ENCODE results near the gene CD69. TPM values are rescaled to one million over a fixed set of nuclear protein-coding genes. Genes with fewer than 3 reads are reported as not detected.

CD69 gene
- total and polyA plus RNA-seq, 4 donors: 1.3 to 2.7 (median 1.7) TPM

DNA sequence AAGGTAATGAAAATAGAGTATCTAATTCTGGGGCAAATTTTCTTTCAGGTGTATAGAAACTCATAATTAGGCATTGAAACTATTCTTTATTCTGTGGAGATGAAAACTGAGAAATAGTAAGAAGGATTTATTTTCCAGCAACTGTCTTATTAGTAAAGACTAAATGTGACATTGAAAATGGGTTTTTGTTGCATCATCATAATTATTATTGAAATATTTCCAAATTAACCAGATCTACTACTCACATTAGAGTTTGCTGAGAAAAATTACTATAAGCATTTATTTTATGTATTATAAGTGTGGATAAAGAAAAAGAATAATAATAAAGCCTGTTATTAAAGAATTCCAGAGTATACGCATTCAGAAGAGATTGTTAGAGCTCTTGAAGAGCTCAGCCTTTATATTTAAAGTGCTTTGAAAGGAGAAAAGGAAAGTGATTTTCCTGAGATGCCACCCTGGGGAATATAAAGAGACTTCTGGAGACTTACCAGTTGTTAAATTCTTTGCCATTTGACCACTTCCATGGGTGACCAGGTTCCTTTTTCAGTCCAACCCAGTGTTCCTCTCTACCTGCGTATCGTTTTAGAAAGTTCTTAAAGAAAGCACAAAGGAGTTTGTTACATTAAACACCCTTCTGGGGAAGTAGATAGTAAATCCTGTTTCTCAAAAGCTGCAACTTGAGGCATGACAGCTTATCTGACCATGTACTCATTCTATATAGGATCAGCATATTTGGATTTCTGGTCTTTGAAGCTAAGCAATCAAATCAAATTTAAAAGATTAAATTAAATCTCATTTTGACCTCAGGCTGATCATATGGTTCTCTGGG lies 6.4 kb downstream of the CD69 start:
- H3K27ac ChIP-seq (ENCODE audit: low read depth in 1 of 2, low read length in 2 of 2): no peak overlapping the region
- WGBS: 79% methylated on average over 3 of the region's 3 CpGs
- no peak overlapping the region for H3K9ac ChIP-seq (ENCODE audit: low read depth in 1 of 2, low read length in 2 of 2)
- no peak for DNase-seq (ENCODE audit: low spot score)
- no peak for TF ChIP-seq TAF1 (conservative IDR thresholded peaks at IDR 0.05)
- no peak for TF ChIP-seq YY1 (IDR thresholded peaks at IDR 0.05)
- TF ChIP-seq, protein P1, sequence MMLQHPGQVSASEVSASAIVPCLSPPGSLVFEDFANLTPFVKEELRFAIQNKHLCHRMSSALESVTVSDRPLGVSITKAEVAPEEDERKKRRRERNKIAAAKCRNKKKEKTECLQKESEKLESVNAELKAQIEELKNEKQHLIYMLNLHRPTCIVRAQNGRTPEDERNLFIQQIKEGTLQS (IDR thresholded peaks at IDR 0.05): no peak
- TF ChIP-seq GABPA (IDR thresholded peaks at IDR 0.05 in 1 of 2, conservative IDR thresholded peaks at IDR 0.05 in 1 of 2): no peak
- TF ChIP-seq RAD21 (IDR thresholded peaks at IDR 0.05): no peak
- no peak for TF ChIP-seq RXRA (IDR thresholded peaks at IDR 0.05)
- TF ChIP-seq FOXA1 (IDR thresholded peaks at IDR 0.05): no peak
- no peak for TF ChIP-seq HNF4G (IDR thresholded peaks at IDR 0.05)
- no peak for TF ChIP-seq SP1 (IDR thresholded peaks at IDR 0.05)
- no peak for TF ChIP-seq HNF4A (conservative IDR thresholded peaks at IDR 0.05)
- TF ChIP-seq, protein P2, sequence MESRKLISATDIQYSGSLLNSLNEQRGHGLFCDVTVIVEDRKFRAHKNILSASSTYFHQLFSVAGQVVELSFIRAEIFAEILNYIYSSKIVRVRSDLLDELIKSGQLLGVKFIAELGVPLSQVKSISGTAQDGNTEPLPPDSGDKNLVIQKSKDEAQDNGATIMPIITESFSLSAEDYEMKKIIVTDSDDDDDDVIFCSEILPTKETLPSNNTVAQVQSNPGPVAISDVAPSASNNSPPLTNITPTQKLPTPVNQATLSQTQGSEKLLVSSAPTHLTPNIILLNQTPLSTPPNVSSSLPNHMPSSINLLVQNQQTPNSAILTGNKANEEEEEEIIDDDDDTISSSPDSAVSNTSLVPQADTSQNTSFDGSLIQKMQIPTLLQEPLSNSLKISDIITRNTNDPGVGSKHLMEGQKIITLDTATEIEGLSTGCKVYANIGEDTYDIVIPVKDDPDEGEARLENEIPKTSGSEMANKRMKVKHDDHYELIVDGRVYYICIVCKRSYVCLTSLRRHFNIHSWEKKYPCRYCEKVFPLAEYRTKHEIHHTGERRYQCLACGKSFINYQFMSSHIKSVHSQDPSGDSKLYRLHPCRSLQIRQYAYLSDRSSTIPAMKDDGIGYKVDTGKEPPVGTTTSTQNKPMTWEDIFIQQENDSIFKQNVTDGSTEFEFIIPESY (IDR thresholded peaks at IDR 0.05): no peak
- TF ChIP-seq, protein P3, sequence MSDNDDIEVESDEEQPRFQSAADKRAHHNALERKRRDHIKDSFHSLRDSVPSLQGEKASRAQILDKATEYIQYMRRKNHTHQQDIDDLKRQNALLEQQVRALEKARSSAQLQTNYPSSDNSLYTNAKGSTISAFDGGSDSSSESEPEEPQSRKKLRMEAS (IDR thresholded peaks at IDR 0.05): no peak
- TF ChIP-seq, protein P4, sequence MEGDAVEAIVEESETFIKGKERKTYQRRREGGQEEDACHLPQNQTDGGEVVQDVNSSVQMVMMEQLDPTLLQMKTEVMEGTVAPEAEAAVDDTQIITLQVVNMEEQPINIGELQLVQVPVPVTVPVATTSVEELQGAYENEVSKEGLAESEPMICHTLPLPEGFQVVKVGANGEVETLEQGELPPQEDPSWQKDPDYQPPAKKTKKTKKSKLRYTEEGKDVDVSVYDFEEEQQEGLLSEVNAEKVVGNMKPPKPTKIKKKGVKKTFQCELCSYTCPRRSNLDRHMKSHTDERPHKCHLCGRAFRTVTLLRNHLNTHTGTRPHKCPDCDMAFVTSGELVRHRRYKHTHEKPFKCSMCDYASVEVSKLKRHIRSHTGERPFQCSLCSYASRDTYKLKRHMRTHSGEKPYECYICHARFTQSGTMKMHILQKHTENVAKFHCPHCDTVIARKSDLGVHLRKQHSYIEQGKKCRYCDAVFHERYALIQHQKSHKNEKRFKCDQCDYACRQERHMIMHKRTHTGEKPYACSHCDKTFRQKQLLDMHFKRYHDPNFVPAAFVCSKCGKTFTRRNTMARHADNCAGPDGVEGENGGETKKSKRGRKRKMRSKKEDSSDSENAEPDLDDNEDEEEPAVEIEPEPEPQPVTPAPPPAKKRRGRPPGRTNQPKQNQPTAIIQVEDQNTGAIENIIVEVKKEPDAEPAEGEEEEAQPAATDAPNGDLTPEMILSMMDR (IDR thresholded peaks at IDR 0.05; ENCODE audit: low read depth, low read length, missing input control): no peak
- TF ChIP-seq JUND (IDR thresholded peaks at IDR 0.05): no peak
- peaks cover 0 to 1% (median 0%) of the 10 kb centered on the region in 4 donors for H3K36me3 ChIP-seq (ENCODE audit: control insufficient read depth in 4 of 4, insufficient read depth in 3 of 4, low read depth in 1 of 4, low read length in 3 of 4)
- no peaks in the 10 kb centered on the region for H3K9me3 ChIP-seq (ENCODE audit: control insufficient read depth in 4 of 4, low read length in 3 of 4)
- H3K27me3 ChIP-seq (ENCODE audit: control insufficient read depth in 4 of 4, insufficient read depth in 4 of 4, low read length in 3 of 4): no peaks in the 10 kb centered on the region
- H3K4me3 ChIP-seq (ENCODE audit: low read depth in 1 of 3, low read length in 3 of 3): no peak overlapping the region
- H3K4me1 ChIP-seq (ENCODE audit: control insufficient read depth in 4 of 4, insufficient read depth in 4 of 4, low read length in 3 of 4): peaks cover 0 to 9% (median 3%) of the 10 kb centered on the region in 4 donors

DNA sequence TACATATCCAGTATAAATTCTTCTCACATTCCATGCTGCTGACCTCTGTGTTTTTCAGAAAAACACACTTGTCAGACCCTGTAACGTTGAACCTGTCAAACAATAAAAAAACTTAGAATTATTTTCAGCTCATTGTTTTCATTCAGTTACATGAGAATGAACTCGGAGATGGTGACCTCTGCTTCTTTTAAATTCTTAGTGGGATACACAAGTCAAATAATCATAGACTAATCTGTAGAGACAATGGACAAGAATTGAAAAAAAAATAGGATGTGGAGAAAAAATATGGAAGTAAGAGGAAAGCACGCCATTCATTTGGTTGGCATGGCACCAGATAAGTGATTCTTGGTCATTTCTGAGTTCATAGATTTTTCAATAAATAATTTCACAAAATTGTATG lies 7.2 kb downstream of the CD69 start:
- Histone ChIP-seq H3K9me3 (ENCODE audit: control insufficient read depth in 4 of 4, low read length in 3 of 4) (no peaks in the 10 kb centered on the region), H3K4me3 (ENCODE audit: low read depth in 1 of 3, low read length in 3 of 3) (no peak overlapping the region), H3K36me3 (ENCODE audit: control insufficient read depth in 4 of 4, insufficient read depth in 3 of 4, low read depth in 1 of 4, low read length in 3 of 4) (peaks cover 0 to 1% (median 0%) of the 10 kb centered on the region in 4 donors), H3K27me3 (ENCODE audit: control insufficient read depth in 4 of 4, insufficient read depth in 4 of 4, low read length in 3 of 4) (no peaks in the 10 kb centered on the region), H3K9ac (ENCODE audit: low read depth in 1 of 2, low read length in 2 of 2) (no peak overlapping the region), H3K27ac (ENCODE audit: low read depth in 1 of 2, low read length in 2 of 2) (no peak overlapping the region), H3K4me1 (ENCODE audit: control insufficient read depth in 4 of 4, insufficient read depth in 4 of 4, low read length in 3 of 4) (peaks cover 0 to 9% (median 3%) of the 10 kb centered on the region in 4 donors)
- DNase-seq (ENCODE audit: low spot score): no peak
- 72% methylated on average over 3 of the region's 3 CpGs for WGBS
- TF ChIP-seq RAD21 (IDR thresholded peaks at IDR 0.05): no peak
- TF ChIP-seq, protein P2 (IDR thresholded peaks at IDR 0.05): no peak
- no peak for TF ChIP-seq NR2F2 (IDR thresholded peaks at IDR 0.05)
- TF ChIP-seq, protein P3 (IDR thresholded peaks at IDR 0.05): no peak
- TF ChIP-seq FOXA1 (IDR thresholded peaks at IDR 0.05): no peak
- no peak for TF ChIP-seq EGR1 (IDR thresholded peaks at IDR 0.05; ENCODE audit: low read depth in 2 of 2)
- no peak for TF ChIP-seq SP1 (IDR thresholded peaks at IDR 0.05)
- no peak for TF ChIP-seq GABPA (IDR thresholded peaks at IDR 0.05 in 1 of 2, conservative IDR thresholded peaks at IDR 0.05 in 1 of 2)
- TF ChIP-seq, protein P5, sequence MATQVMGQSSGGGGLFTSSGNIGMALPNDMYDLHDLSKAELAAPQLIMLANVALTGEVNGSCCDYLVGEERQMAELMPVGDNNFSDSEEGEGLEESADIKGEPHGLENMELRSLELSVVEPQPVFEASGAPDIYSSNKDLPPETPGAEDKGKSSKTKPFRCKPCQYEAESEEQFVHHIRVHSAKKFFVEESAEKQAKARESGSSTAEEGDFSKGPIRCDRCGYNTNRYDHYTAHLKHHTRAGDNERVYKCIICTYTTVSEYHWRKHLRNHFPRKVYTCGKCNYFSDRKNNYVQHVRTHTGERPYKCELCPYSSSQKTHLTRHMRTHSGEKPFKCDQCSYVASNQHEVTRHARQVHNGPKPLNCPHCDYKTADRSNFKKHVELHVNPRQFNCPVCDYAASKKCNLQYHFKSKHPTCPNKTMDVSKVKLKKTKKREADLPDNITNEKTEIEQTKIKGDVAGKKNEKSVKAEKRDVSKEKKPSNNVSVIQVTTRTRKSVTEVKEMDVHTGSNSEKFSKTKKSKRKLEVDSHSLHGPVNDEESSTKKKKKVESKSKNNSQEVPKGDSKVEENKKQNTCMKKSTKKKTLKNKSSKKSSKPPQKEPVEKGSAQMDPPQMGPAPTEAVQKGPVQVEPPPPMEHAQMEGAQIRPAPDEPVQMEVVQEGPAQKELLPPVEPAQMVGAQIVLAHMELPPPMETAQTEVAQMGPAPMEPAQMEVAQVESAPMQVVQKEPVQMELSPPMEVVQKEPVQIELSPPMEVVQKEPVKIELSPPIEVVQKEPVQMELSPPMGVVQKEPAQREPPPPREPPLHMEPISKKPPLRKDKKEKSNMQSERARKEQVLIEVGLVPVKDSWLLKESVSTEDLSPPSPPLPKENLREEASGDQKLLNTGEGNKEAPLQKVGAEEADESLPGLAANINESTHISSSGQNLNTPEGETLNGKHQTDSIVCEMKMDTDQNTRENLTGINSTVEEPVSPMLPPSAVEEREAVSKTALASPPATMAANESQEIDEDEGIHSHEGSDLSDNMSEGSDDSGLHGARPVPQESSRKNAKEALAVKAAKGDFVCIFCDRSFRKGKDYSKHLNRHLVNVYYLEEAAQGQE (IDR thresholded peaks at IDR 0.05): no peak
- TF ChIP-seq FOXA2 (IDR thresholded peaks at IDR 0.05): no peak
- TF ChIP-seq HNF4A (conservative IDR thresholded peaks at IDR 0.05): no peak
- TF ChIP-seq RXRA (IDR thresholded peaks at IDR 0.05): no peak
